GM23338 (cell line): ENCODE results near the gene PALLD.

Experiments used
- CTCF ChIP-seq, 2 experiments: fragments of 200-600 bp in 1 of 2; sonication (generic) in 1 of 2; conservative IDR thresholded peaks; 2 replicates each; pipeline versions ENCODE4 v1.5.1 to v1.6.1; 2016 to 2017; ENCODE audit warnings: antibody characterized with exemption in 2 of 2, low read depth in 2 of 2, mild to moderate bottlenecking in 2 of 2, moderate library complexity in 1 of 2
- EZH2 ChIP-seq: fragments of 200-600 bp; sonication (generic); IDR thresholded peaks from one replicate; pipeline ENCODE4 v1.8.0; 2017; ENCODE audit warnings: antibody characterized with exemption, mild to moderate bottlenecking, low read depth; ENCODE audit not compliant: unreplicated experiment
- JUNB ChIP-seq: IDR thresholded peaks from one replicate; pipeline ENCODE4 v1.6.1; 2016; ENCODE audit warnings: antibody characterized with exemption; ENCODE audit not compliant: unreplicated experiment
- NANOG ChIP-seq: IDR thresholded peaks from 2 replicates; pipeline ENCODE4 v1.6.1; 2016; ENCODE audit warnings: antibody characterized with exemption, borderline replicate concordance

GRCh38 chr4:168565130-168565529, 68.3 kb downstream of the PALLD start:
- TF ChIP-seq EZH2 (no peak), CTCF (conservative IDR thresholded peaks at IDR 0.05; ENCODE audit: low read depth in 2 of 2) (no peak), NANOG (no peak), JUNB (no peak)
